ENCODE measurements around the gene SRXN1.

DNA sequence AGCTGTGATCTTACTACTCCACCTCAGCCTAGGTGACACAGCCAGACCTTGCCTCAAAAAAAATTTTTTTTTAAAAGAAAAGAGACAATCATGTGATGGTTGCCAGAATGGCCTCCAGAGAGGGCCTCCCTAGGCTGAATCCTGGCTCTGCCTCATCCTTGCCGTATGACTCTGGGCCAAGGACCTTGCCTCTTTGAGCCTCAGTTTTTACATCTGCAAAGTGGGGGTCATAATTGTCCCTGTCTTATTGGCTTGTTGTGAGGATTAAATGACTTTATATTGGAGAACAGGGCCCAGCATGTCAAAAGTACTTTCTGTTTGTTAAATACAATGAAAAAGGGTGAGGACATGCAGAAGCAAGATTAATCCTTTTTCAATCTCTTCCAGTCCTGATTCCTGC, 14.4 kb downstream of the SRXN1 start:
- TF ChIP-seq POLR2A (IDR thresholded peaks at IDR 0.05; ENCODE audit: low read length) = no peak
- no peak for TF ChIP-seq GATA1 (IDR thresholded peaks at IDR 0.05; ENCODE audit: low read depth, low read length)

All from erythroblast (primary cell).